Measurements from ENCODE around the gene TAC1. TPM values are rescaled to one million over a fixed set of nuclear protein-coding genes. Genes with fewer than 3 reads are reported as not detected.

TAC1 gene
- polyA plus RNA-seq, 1 experiment: not detected

- Histone ChIP-seq H3K4me3 (ENCODE audit: low read depth, low read length) (no peak overlapping the region), H3K36me3 (ENCODE audit: control insufficient read depth, insufficient read depth, low read length) (no peaks in the 10 kb centered on the region), H3K27me3 (ENCODE audit: control insufficient read depth, insufficient read depth, low read length) (no peaks in the 10 kb centered on the region)
- CTCF ChIA-PET: no interaction called here
- POLR2A ChIA-PET: no interaction called here
- TF ChIP-seq CTCF (IDR thresholded peaks at IDR 0.05; ENCODE audit: insufficient read depth, low read depth, low read length): no peak
- no peak for DNase-seq (ENCODE audit: low read depth)
These were observed 9.5 kb upstream of the TAC1 start for GRCh38 chr7:97722386-97722785.

- TF ChIP-seq CTCF (IDR thresholded peaks at IDR 0.05; ENCODE audit: insufficient read depth, low read depth, low read length): no peak
- Histone ChIP-seq H3K4me3 (ENCODE audit: low read depth, low read length) (no peak overlapping the region), H3K27me3 (ENCODE audit: control insufficient read depth, insufficient read depth, low read length) (peaks cover 14% of the 10 kb centered on the region), H3K36me3 (ENCODE audit: control insufficient read depth, insufficient read depth, low read length) (no peaks in the 10 kb centered on the region)
- ChIA-PET POLR2A (no interaction called here), CTCF (no interaction called here)
- no peak for DNase-seq (ENCODE audit: low read depth)
These were observed 834 bp downstream of the TAC1 start for GRCh38 chr7:97732565-97733275.

GRCh38 chr7:97733276-97734161 is 1.6 kb downstream of the TAC1 start:
- no peak for TF ChIP-seq CTCF (IDR thresholded peaks at IDR 0.05; ENCODE audit: insufficient read depth, low read depth, low read length)
- H3K4me3 ChIP-seq (ENCODE audit: low read depth, low read length): no peak overlapping the region
- ChIA-PET CTCF (no interaction called here), POLR2A (no interaction called here)
- DNase-seq (ENCODE audit: low read depth): no peak
- no peaks in the 10 kb centered on the region for H3K36me3 ChIP-seq (ENCODE audit: control insufficient read depth, insufficient read depth, low read length)
- peaks cover 14% of the 10 kb centered on the region for H3K27me3 ChIP-seq (ENCODE audit: control insufficient read depth, insufficient read depth, low read length)

GRCh38 chr7:97734255-97734654 is 2.4 kb downstream of the TAC1 start:
- ChIA-PET POLR2A (no interaction called here), CTCF (no interaction called here)
- no peaks in the 10 kb centered on the region for H3K36me3 ChIP-seq (ENCODE audit: control insufficient read depth, insufficient read depth, low read length)
- TF ChIP-seq CTCF (IDR thresholded peaks at IDR 0.05; ENCODE audit: insufficient read depth, low read depth, low read length): no peak
- H3K4me3 ChIP-seq (ENCODE audit: low read depth, low read length): no peak overlapping the region
- H3K27me3 ChIP-seq (ENCODE audit: control insufficient read depth, insufficient read depth, low read length): peaks cover 14% of the 10 kb centered on the region
- DNase-seq (ENCODE audit: low read depth): no peak

- Histone ChIP-seq H3K27me3 (ENCODE audit: control insufficient read depth, insufficient read depth, low read length) (peaks cover 14% of the 10 kb centered on the region), H3K36me3 (ENCODE audit: control insufficient read depth, insufficient read depth, low read length) (no peaks in the 10 kb centered on the region), H3K4me3 (ENCODE audit: low read depth, low read length) (no peak overlapping the region)
- POLR2A ChIA-PET: no interaction called here
- CTCF ChIA-PET: no interaction called here
- no peak for DNase-seq (ENCODE audit: low read depth)
- no peak for TF ChIP-seq CTCF (IDR thresholded peaks at IDR 0.05; ENCODE audit: insufficient read depth, low read depth, low read length)
These were observed 3.2 kb downstream of the TAC1 start for GRCh38 chr7:97735075-97735474.
